ENCODE results near the gene AFF3.

The AFF3 gene

GRCh38 chr2:100010606-100011005 is 131.8 kb downstream of the AFF3 start:
- ChIA-PET POLR2A (no interaction called here), CTCF (interaction anchor here (1.0 kb wide), 1 partner anchor 50 kb away, joined by 3 read pairs; no protein-coding TSS in a partner anchor)
- no peak for DNase-seq (ENCODE audit: extremely low spot score)
- TF ChIP-seq CTCF (IDR thresholded peaks at IDR 0.05; ENCODE audit: control extremely low read depth, extremely low read depth, low read depth, missing control alignments): no peak

- ChIA-PET CTCF (interaction anchor here (0.6 to 1.0 kb wide), 2 partner anchors 29 to 51 kb away, joined by 3 read pairs; no protein-coding TSS in a partner anchor), POLR2A (no interaction called here)
- DNase-seq (ENCODE audit: extremely low spot score): no peak
- no peak for TF ChIP-seq CTCF (IDR thresholded peaks at IDR 0.05; ENCODE audit: control extremely low read depth, extremely low read depth, low read depth, missing control alignments)
Measured at GRCh38 chr2:100009743-100010142, 132.6 kb downstream of the AFF3 start.

- CTCF ChIA-PET: interaction anchor here (1.2 kb wide), 1 partner anchor 25 kb away, joined by 3 read pairs; no protein-coding TSS in a partner anchor
- TF ChIP-seq CTCF (IDR thresholded peaks at IDR 0.05; ENCODE audit: control extremely low read depth, extremely low read depth, low read depth, missing control alignments): no peak
- POLR2A ChIA-PET: no interaction called here
- no peak for DNase-seq (ENCODE audit: extremely low spot score)
Measured at GRCh38 chr2:100008956-100009355, 133.4 kb downstream of the AFF3 start.

- ChIA-PET POLR2A (no interaction called here), CTCF (no interaction called here)
- no peak for TF ChIP-seq CTCF (IDR thresholded peaks at IDR 0.05; ENCODE audit: control extremely low read depth, extremely low read depth, low read depth, missing control alignments)
- DNase-seq (ENCODE audit: extremely low spot score): no peak
Measured at GRCh38 chr2:100006516-100006915, 135.9 kb downstream of the AFF3 start.

- no peak for TF ChIP-seq CTCF (IDR thresholded peaks at IDR 0.05; ENCODE audit: control extremely low read depth, extremely low read depth, low read depth, missing control alignments)
- ChIA-PET POLR2A (no interaction called here), CTCF (interaction anchor here (1.3 kb wide), 1 partner anchor 14 kb away, joined by 3 read pairs; no protein-coding TSS in a partner anchor)
- no peak for DNase-seq (ENCODE audit: extremely low spot score)
Measured at GRCh38 chr2:100004959-100005387, 137.4 kb downstream of the AFF3 start.

- no peak for DNase-seq (ENCODE audit: extremely low spot score)
- no peak for TF ChIP-seq CTCF (IDR thresholded peaks at IDR 0.05; ENCODE audit: control extremely low read depth, extremely low read depth, low read depth, missing control alignments)
- ChIA-PET CTCF (no interaction called here), POLR2A (no interaction called here)
Measured at GRCh38 chr2:100004348-100004884, 138.0 kb downstream of the AFF3 start.
